Astrocyte (in vitro differentiated cells and primary cell): Measurements from ENCODE around the gene PSME3. TPM values are rescaled to one million over a fixed set of nuclear protein-coding genes. Genes with fewer than 3 reads are reported as not detected.
"Not testable (repeated sequence)": the region's sequence is repeated elsewhere in the genome, so short reads cannot be mapped to it uniquely, and the experiment has no call there.

Experiments used
- DNase-seq: peaks from one replicate; pipeline ENCODE4 v3.0.0-alpha.2; 2010; ENCODE audit warnings: low read depth
- FAIRE-seq: peaks from 2 replicates; lab custom pipeline; 2011; peaks lifted over from hg19 to GRCh38; lab: Jason Lieb, UNC
- H2AFZ ChIP-seq: 2 replicates; pipeline ENCODE4 v1.6.0; 2012; ENCODE audit warnings: low read depth, low read length, inconsistent platforms
- H3K27ac ChIP-seq: 2 replicates; pipeline ENCODE4 v1.5.1; 2011; ENCODE audit warnings: low read depth, low read length, inconsistent platforms
- H3K27me3 ChIP-seq: 2 replicates; pipeline ENCODE4 v1.6.0; 2011; ENCODE audit warnings: low read length, inconsistent platforms; ENCODE audit not compliant: insufficient read depth
- H3K36me3 ChIP-seq: 2 replicates; pipeline ENCODE4 v1.5.1; 2011; ENCODE audit warnings: low read length, inconsistent platforms; ENCODE audit not compliant: insufficient read depth
- H3K4me1 ChIP-seq: 2 replicates; pipeline ENCODE4 v1.5.1; 2011; ENCODE audit warnings: low read length, inconsistent platforms; ENCODE audit not compliant: insufficient read depth
- H3K4me2 ChIP-seq: 2 replicates; pipeline ENCODE4 v1.6.0; 2012; ENCODE audit warnings: low read length, inconsistent platforms
- H3K4me3 ChIP-seq: 2 replicates; pipeline ENCODE4 v1.5.1; 2011; ENCODE audit warnings: low read depth, mild to moderate bottlenecking, low read length, inconsistent platforms; ENCODE audit not compliant: insufficient read depth
- H3K79me2 ChIP-seq: 2 replicates; pipeline ENCODE4 v1.6.0; 2012; ENCODE audit warnings: mild to moderate bottlenecking, low read length, inconsistent platforms; ENCODE audit not compliant: insufficient read depth
- H3K9ac ChIP-seq: 2 replicates; pipeline ENCODE4 v1.6.0; 2012; ENCODE audit warnings: mild to moderate bottlenecking, low read length, inconsistent platforms
- H3K9me3 ChIP-seq: 2 replicates; pipeline ENCODE4 v1.5.1; 2012; ENCODE audit warnings: low read depth, mild to moderate bottlenecking, low read length, inconsistent platforms; ENCODE audit not compliant: insufficient read depth
- H4K20me1 ChIP-seq: 2 replicates; pipeline ENCODE4 v1.6.0; 2012; ENCODE audit warnings: low read length, inconsistent platforms; ENCODE audit not compliant: insufficient read depth
- H3K27ac Mint-ChIP-seq: one replicate; pipeline ENCODE4 v1.8.0; 2021; ENCODE audit warnings: mild to moderate bottlenecking, mixed read lengths; ENCODE audit not compliant: unreplicated experiment
- H3K27me3 Mint-ChIP-seq: one replicate; pipeline ENCODE4 v1.8.0; 2021; ENCODE audit warnings: low read depth, mixed read lengths; ENCODE audit not compliant: unreplicated experiment
- H3K36me3 Mint-ChIP-seq: one replicate; pipeline ENCODE4 v1.8.0; 2021; ENCODE audit warnings: low read depth, mixed read lengths; ENCODE audit not compliant: unreplicated experiment
- H3K4me1 Mint-ChIP-seq: one replicate; pipeline ENCODE4 v1.8.0; 2021; ENCODE audit warnings: low read depth, mixed read lengths; ENCODE audit not compliant: unreplicated experiment
- H3K4me3 Mint-ChIP-seq: one replicate; pipeline ENCODE4 v1.8.0; 2021; ENCODE audit warnings: mild to moderate bottlenecking, moderate library complexity, mixed read lengths; ENCODE audit not compliant: unreplicated experiment
- H3K9me3 Mint-ChIP-seq: one replicate; pipeline ENCODE4 v1.8.0; 2021; ENCODE audit warnings: mild to moderate bottlenecking, mixed read lengths; ENCODE audit not compliant: unreplicated experiment
- CTCF ChIP-seq: IDR thresholded peaks from 2 replicates; pipeline ENCODE4 v1.5.1; 2011; ENCODE audit warnings: low read depth, mild to moderate bottlenecking, inconsistent platforms, low read length, moderate library complexity; ENCODE audit not compliant: insufficient read depth
- EZH2 ChIP-seq: IDR thresholded peaks from 2 replicates; pipeline ENCODE4 v1.6.1; 2012; ENCODE audit warnings: mild to moderate bottlenecking, low read length, inconsistent platforms; ENCODE audit not compliant: insufficient read depth
- total RNA-seq: library from RNA; stranded (reverse); gene quantifications from 2 replicates; pipeline ENCODE4 v1.2.1, GENCODE V29; 2021

The PSME3 gene
- total RNA-seq, 1 donor from 2014 or later = 152 TPM

GRCh38 chr17:42882166-42882565, 49.0 kb downstream of the PSME3 start:
- Histone ChIP-seq H3K9ac (no peak overlapping the region), H3K4me1 (no peaks in the 10 kb centered on the region), H3K9me3 (no peaks in the 10 kb centered on the region), H3K79me2 (no peaks in the 10 kb centered on the region), H3K27me3 (peaks cover 20% of the 10 kb centered on the region), H3K4me2 (no peak overlapping the region), H4K20me1 (no peaks in the 10 kb centered on the region), H3K27ac (no peak overlapping the region), H3K4me3 (no peak overlapping the region), H2AFZ (no peak overlapping the region), H3K36me3 (no peaks in the 10 kb centered on the region)
- H3K27ac Mint-ChIP-seq = no peak overlapping the region
- peaks cover 21% of the 10 kb centered on the region for H3K27me3 Mint-ChIP-seq
- FAIRE-seq (no peak), DNase-seq (no peak)
- peaks cover 2% of the 10 kb centered on the region for H3K36me3 Mint-ChIP-seq
- H3K4me3 Mint-ChIP-seq = no peak overlapping the region
- no peaks in the 10 kb centered on the region for H3K9me3 Mint-ChIP-seq
- peaks cover 11% of the 10 kb centered on the region for H3K4me1 Mint-ChIP-seq
- TF ChIP-seq CTCF = no peak
- TF ChIP-seq EZH2 = no peak

- no peaks in the 10 kb centered on the region for H3K79me2 ChIP-seq
Measured at GRCh38 chr17:42883802-42884558, 50.8 kb downstream of the PSME3 start.

GRCh38 chr17:42885806-42886205, 52.6 kb downstream of the PSME3 start:
- not testable (repeated sequence) for FAIRE-seq, H3K36me3 ChIP-seq, H3K4me1 Mint-ChIP-seq, H3K9me3 ChIP-seq, H3K4me3 Mint-ChIP-seq, H3K27ac Mint-ChIP-seq, H3K9ac ChIP-seq, H3K27me3 ChIP-seq, H2AFZ ChIP-seq, H3K4me1 ChIP-seq, H3K4me3 ChIP-seq, H3K9me3 Mint-ChIP-seq, H3K4me2 ChIP-seq, H4K20me1 ChIP-seq, H3K36me3 Mint-ChIP-seq, H3K79me2 ChIP-seq, H3K27ac ChIP-seq, DNase-seq
- peaks cover 12% of the 10 kb centered on the region for H3K27me3 Mint-ChIP-seq

More at GRCh38 chr17:42883802-42884558, 50.8 kb downstream of the PSME3 start:
- Mint-ChIP-seq H3K36me3 (peaks cover 2% of the 10 kb centered on the region), H3K4me1 (peaks cover 11% of the 10 kb centered on the region), H3K4me3 (no peak overlapping the region), H3K27ac (peak overlapping the region; percentile 47), H3K9me3 (no peaks in the 10 kb centered on the region), H3K27me3 (peaks cover 7% of the 10 kb centered on the region)
- Histone ChIP-seq H3K36me3 (no peaks in the 10 kb centered on the region), H3K27ac (no peak overlapping the region), H3K4me2 (no peak overlapping the region), H3K9ac (no peak overlapping the region), H3K27me3 (peaks cover 7% of the 10 kb centered on the region), H3K4me1 (no peaks in the 10 kb centered on the region), H2AFZ (no peak overlapping the region), H4K20me1 (no peaks in the 10 kb centered on the region), H3K4me3 (no peak overlapping the region), H3K9me3 (no peaks in the 10 kb centered on the region)
- FAIRE-seq (no peak), DNase-seq (no peak)
- TF ChIP-seq CTCF (no peak), EZH2 (no peak)
